HepG2 (cell line): Measurements from ENCODE around the gene SND1. TPM values are rescaled to one million over a fixed set of nuclear protein-coding genes. Genes with fewer than 3 reads are reported as not detected.

Experiments
- ATAC-seq: fragments of 200-7000 bp; cut with Tn5 transposase; 3 replicates; pipeline ENCODE4 v1.9.1; 2020; ENCODE audit warnings: mild to moderate bottlenecking, moderate library complexity
- BruUV-seq: library from RNA; stranded (reverse); fragments of 400-500 nt; replicated peaks from 2 replicates; lab custom pipeline; 2021; lab: Mats Ljungman, UMichigan
- CTCF ChIA-PET: fragments of 300-600 bp; formaldehyde crosslinking; extraction: SDS; loops from one replicate; lab custom pipeline; 2021; ENCODE audit warnings: low total read pairs, inconsistent platforms, low intra/inter-chr PET ratio; lab: Yijun Ruan, JAX
- POLR2A ChIA-PET: fragments of 350-600 bp; sonication (Branson Sonifier 250); formaldehyde crosslinking; loops from one replicate; lab custom pipeline; 2020; ENCODE audit warnings: antibody characterized with exemption, inconsistent platforms; lab: Yijun Ruan, JAX
- DNase-seq: peaks from one replicate; pipeline ENCODE4 v3.0.0-alpha.2; 2015; ENCODE audit warnings: low spot score
- FAIRE-seq: peaks from 3 replicates; lab custom pipeline; 2011; peaks lifted over from hg19 to GRCh38; lab: Jason Lieb, UNC
- H2AFZ ChIP-seq: one replicate; pipeline ENCODE4 v1.6.1; 2011; ENCODE audit warnings: low read length, inconsistent platforms
- H3K27ac ChIP-seq: fragments of 300-600 bp; 3 replicates; pipeline ENCODE4 v1.8.0; 2011; ENCODE audit warnings: mixed run types, mild to moderate bottlenecking, mixed read lengths, low read length, inconsistent platforms; ENCODE audit not compliant: insufficient read depth; ENCODE audit errors: extremely low read length
- H3K27me3 ChIP-seq, 2 experiments: fragments of 200-600 bp in 1 of 2; 2 replicates in 1 of 2; 3 replicates in 1 of 2; pipeline versions ENCODE4 v1.6.0 to v1.8.0; 2011; ENCODE audit warnings: low read length in 2 of 2, mild to moderate bottlenecking in 2 of 2, moderate library complexity in 2 of 2, inconsistent platforms in 1 of 2; ENCODE audit not compliant: insufficient read depth in 2 of 2, control insufficient read depth in 1 of 2
- H3K36me3 ChIP-seq, 2 experiments: fragments of 200-600 bp in 1 of 2; replicated peaks in 1 of 2; 2 replicates in 1 of 2; 3 replicates in 1 of 2; pipeline versions ENCODE4 v1.5.1 to v1.8.0; 2011; ENCODE audit warnings: low read length in 2 of 2, inconsistent platforms in 1 of 2; ENCODE audit not compliant: insufficient read depth in 2 of 2, control insufficient read depth in 1 of 2
- H3K4me1 ChIP-seq: 2 replicates; pipeline ENCODE4 v1.5.1; 2012; ENCODE audit warnings: low read length, inconsistent platforms; ENCODE audit not compliant: insufficient read depth
- H3K4me2 ChIP-seq: 2 replicates; pipeline ENCODE4 v1.6.0; 2011; ENCODE audit warnings: low read depth, low read length, inconsistent platforms
- H3K4me3 ChIP-seq, 3 experiments: fragments of 200-600 bp in 1 of 3; sonication (generic), shearing (Covaris generic) in 1 of 3; replicated peaks in 1 of 3; 2 replicates each; pipeline ENCODE4 v1.5.1; 2011 to 2016; ENCODE audit warnings: low read length in 3 of 3, inconsistent platforms in 2 of 3, low read depth in 2 of 3, mild to moderate bottlenecking in 2 of 3, control low read depth in 1 of 3, mixed read lengths in 1 of 3; ENCODE audit not compliant: insufficient read depth in 1 of 3
- H3K79me2 ChIP-seq: one replicate; pipeline ENCODE4 v1.6.1; 2011; ENCODE audit warnings: low read length, inconsistent platforms; ENCODE audit not compliant: insufficient read depth
- H3K9ac ChIP-seq: 2 replicates; pipeline ENCODE4 v1.6.0; 2011; ENCODE audit warnings: mild to moderate bottlenecking, low read depth, low read length, inconsistent platforms; ENCODE audit not compliant: insufficient read depth
- H3K9me3 ChIP-seq: 2 replicates; pipeline ENCODE4 v1.5.1; 2012; ENCODE audit warnings: mild to moderate bottlenecking, low read length
- H4K20me1 ChIP-seq: 2 replicates; pipeline ENCODE4 v1.6.0; 2011; ENCODE audit warnings: inconsistent platforms, mild to moderate bottlenecking, low read length, moderate library complexity; ENCODE audit not compliant: insufficient read depth
- AKAP8 ChIP-seq: sonication (generic); formaldehyde crosslinking; IDR thresholded peaks from 2 replicates; pipeline ENCODE4 v1.5.1; 2020; ENCODE audit warnings: mild to moderate bottlenecking, missing genetic modification reagents
- EEA1 ChIP-seq: sonication (generic); formaldehyde crosslinking; IDR thresholded peaks from 2 replicates; pipeline ENCODE4 v1.5.1; 2020; ENCODE audit warnings: mild to moderate bottlenecking, missing genetic modification reagents, borderline replicate concordance
- ETS1 ChIP-seq: sonication (generic); formaldehyde crosslinking; IDR thresholded peaks from 2 replicates; pipeline ENCODE4 v1.4.0; 2020; ENCODE audit warnings: missing genetic modification reagents
- FIP1L1 ChIP-seq: fragments of 200-400 bp; formaldehyde crosslinking; IDR thresholded peaks from 2 replicates; pipeline ENCODE4 v1.6.1; 2018; ENCODE audit warnings: low read depth, mild to moderate bottlenecking, low read length, moderate library complexity, borderline replicate concordance; ENCODE audit not compliant: insufficient read depth
- HMG20A ChIP-seq: IDR thresholded peaks from 2 replicates; pipeline ENCODE4 v1.6.1; 2016; ENCODE audit warnings: borderline replicate concordance
- HNF1A ChIP-seq, 2 experiments: sonication (generic) in 1 of 2; formaldehyde crosslinking in 1 of 2; IDR thresholded peaks; 2 replicates each; pipeline versions ENCODE4 v1.4.0 to v1.6.1; 2016 to 2020; ENCODE audit warnings: borderline replicate concordance in 1 of 2, low read depth in 1 of 2, mild to moderate bottlenecking in 1 of 2, missing genetic modification reagents in 1 of 2
- MEF2D ChIP-seq: sonication (generic); formaldehyde crosslinking; IDR thresholded peaks from 2 replicates; pipeline ENCODE4 v1.5.1; 2020; ENCODE audit warnings: mild to moderate bottlenecking, missing genetic modification reagents
- ONECUT2 ChIP-seq: sonication (generic); formaldehyde crosslinking; IDR thresholded peaks from 2 replicates; pipeline ENCODE4 v1.4.0; 2020; ENCODE audit warnings: missing genetic modification reagents
- RCOR2 ChIP-seq: IDR thresholded peaks from 2 replicates; pipeline ENCODE4 v1.6.1; 2016; ENCODE audit warnings: missing biosample characterization, missing genetic modification reagents
- TAF15 ChIP-seq: fragments of 200-400 bp; formaldehyde crosslinking; IDR thresholded peaks from one replicate; pipeline ENCODE4 v1.6.1; 2018; ENCODE audit warnings: mild to moderate bottlenecking, low read depth, low read length; ENCODE audit not compliant: poor library complexity, severe bottlenecking
- ZIK1 ChIP-seq: sonication (generic); formaldehyde crosslinking; IDR thresholded peaks from 2 replicates; pipeline ENCODE4 v1.5.0; 2020; ENCODE audit warnings: mild to moderate bottlenecking, low read depth, missing genetic modification reagents, borderline replicate concordance
- ZNF10 ChIP-seq: sonication (generic); formaldehyde crosslinking; IDR thresholded peaks from 2 replicates; pipeline ENCODE4 v1.4.0; 2020; ENCODE audit warnings: mild to moderate bottlenecking, low read depth, missing genetic modification reagents, borderline replicate concordance
- ZNF335 ChIP-seq: sonication (generic); formaldehyde crosslinking; IDR thresholded peaks from 2 replicates; pipeline ENCODE4 v1.4.0; 2020; ENCODE audit warnings: missing genetic modification reagents
- ZNF547 ChIP-seq: sonication (generic); formaldehyde crosslinking; IDR thresholded peaks from 2 replicates; pipeline ENCODE4 v1.5.1; 2020; ENCODE audit warnings: mild to moderate bottlenecking, missing genetic modification reagents
- ZSCAN20 ChIP-seq: sonication (generic); formaldehyde crosslinking; IDR thresholded peaks from 2 replicates; pipeline ENCODE4 v1.4.0; 2020; ENCODE audit warnings: missing genetic modification reagents, mild to moderate bottlenecking, borderline replicate concordance
- WGBS: methylation state at CpG from one replicate; pipeline ENCODE4 v1.1.6; 2017; ENCODE audit warnings: low lambda C conversion rate; 5-methylcytosine and 5-hydroxymethylcytosine counted together
- in situ Hi-C: cut with HindIII; loops from 2 replicates; pipeline ENCODE4 v1.10.0; 2017; ENCODE audit warnings: low pct_unique_long_range_greater_than_20kb; ENCODE audit not compliant: extremely low pct_ligation_motif_present
- intact Hi-C: fragments of 100-400 bp; cut with micrococcal nuclease; formaldehyde crosslinking; loops from one replicate; pipeline ENCODE4 v1.10.0; 2022; ENCODE audit not compliant: unreplicated experiment
- polyA plus RNA-seq, 8 experiments: library from polyadenylated mRNA; depleted of rRNA in 3 of 8; stranded (reverse) in 7 of 8; unstranded in 1 of 8; fragments of >200 nt; fragmentation: Illumina TruSeq in 4 of 8; extraction: Trizol in 4 of 8; gene quantifications; 2 replicates each; pipeline versions ENCODE4 v1.2.1 to v1.2.3, GENCODE V29; 2011 to 2016; ENCODE audit warnings: low read depth in 4 of 8, missing spikeins in 1 of 8, mixed read lengths in 1 of 8; ENCODE audit not compliant: insufficient read depth in 1 of 8
- total RNA-seq, 5 experiments: library from RNA; depleted of rRNA; stranded (reverse); fragments of >200 nt; fragmentation: Illumina TruSeq; extraction: Trizol; gene quantifications; 2 replicates each; pipeline ENCODE4 v1.2.3, GENCODE V29; 2016; ENCODE audit warnings: low read depth in 1 of 5
- TF ChIP-seq, protein P1 (sequence below): sonication (generic); formaldehyde crosslinking; IDR thresholded peaks from 2 replicates; pipeline ENCODE4 v1.5.0; 2020; ENCODE audit warnings: missing genetic modification reagents, mild to moderate bottlenecking, borderline replicate concordance
- TF ChIP-seq, protein P2 (sequence below): sonication (generic); formaldehyde crosslinking; IDR thresholded peaks from 2 replicates; pipeline ENCODE4 v1.8.0; 2023; ENCODE audit warnings: mild to moderate bottlenecking, missing genetic modification reagents

The SND1 gene
- total and polyA plus RNA-seq, 2 of the 13 experiments (the other 11 are each of a cell fraction or from before 2014, with no cell fraction given) = 110 to 182 TPM

DNA sequence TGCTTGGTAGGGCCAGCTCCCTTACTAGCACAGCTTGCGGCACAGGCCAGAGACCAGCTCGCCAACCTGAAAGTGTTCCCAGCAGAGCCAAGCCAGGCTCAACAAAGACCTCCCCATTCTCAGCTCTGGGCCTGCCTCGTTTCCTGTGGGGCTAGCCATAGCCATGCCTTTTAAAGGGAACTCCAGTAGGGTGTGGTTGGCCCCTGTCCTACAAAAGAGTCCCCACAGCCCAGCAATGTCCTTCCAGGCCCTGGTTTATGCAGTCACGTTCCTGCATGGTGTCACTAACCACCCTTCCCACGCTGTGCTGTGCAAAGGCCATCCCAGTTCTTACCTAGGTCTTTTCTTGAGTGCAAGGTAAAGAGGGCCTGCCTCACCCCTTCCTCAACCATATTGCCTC is 467.0 kb downstream of the SND1 start (continued):
- no peak for TF ChIP-seq FIP1L1
- TF ChIP-seq, protein P1, sequence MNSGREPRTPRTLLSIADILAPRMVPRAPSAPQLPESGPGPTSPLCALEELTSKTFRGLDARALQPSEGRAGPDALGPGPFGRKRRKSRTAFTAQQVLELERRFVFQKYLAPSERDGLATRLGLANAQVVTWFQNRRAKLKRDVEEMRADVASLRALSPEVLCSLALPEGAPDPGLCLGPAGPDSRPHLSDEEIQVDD (CRISPR knock-in tag) = no peak
- no peak for TF ChIP-seq RCOR2 (CRISPR knock-in tag)

GRCh38 chr7:128120116-128120515 is 468.1 kb downstream of the SND1 start:
- CTCF ChIA-PET = no interaction called here
- no peaks in the 10 kb centered on the region for H4K20me1 ChIP-seq
- TF ChIP-seq AKAP8 (CRISPR knock-in tag) (no peak), MEF2D (CRISPR knock-in tag) (no peak), ZNF10 (CRISPR knock-in tag) (no peak), ZIK1 (CRISPR knock-in tag) (no peak), ZNF547 (CRISPR knock-in tag) (no peak), ZNF335 (CRISPR knock-in tag) (no peak), HNF1A (IDR thresholded peaks at IDR 0.05; ENCODE audit: low read depth) (no peak), HNF1A (CRISPR knock-in tag; IDR thresholded peaks at IDR 0.05; ENCODE audit: borderline replicate concordance) (no peak), ZSCAN20 (CRISPR knock-in tag) (no peak), ONECUT2 (CRISPR knock-in tag) (no peak), EEA1 (CRISPR knock-in tag) (no peak), TAF15 (no peak), HMG20A (CRISPR knock-in tag) (no peak), ETS1 (no peak)
- TF ChIP-seq, protein P2, sequence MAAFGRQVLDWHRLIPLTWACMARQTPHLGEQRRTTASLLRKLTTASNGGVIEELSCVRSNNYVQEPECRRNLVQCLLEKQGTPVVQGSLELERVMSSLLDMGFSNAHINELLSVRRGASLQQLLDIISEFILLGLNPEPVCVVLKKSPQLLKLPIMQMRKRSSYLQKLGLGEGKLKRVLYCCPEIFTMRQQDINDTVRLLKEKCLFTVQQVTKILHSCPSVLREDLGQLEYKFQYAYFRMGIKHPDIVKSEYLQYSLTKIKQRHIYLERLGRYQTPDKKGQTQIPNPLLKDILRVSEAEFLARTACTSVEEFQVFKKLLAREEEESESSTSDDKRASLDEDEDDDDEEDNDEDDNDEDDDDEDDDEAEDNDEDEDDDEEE = no peak
- no peak for DNase-seq
- no peak overlapping the region for H3K27ac ChIP-seq
- H3K27me3 ChIP-seq = peaks cover 5 to 63% of the 10 kb centered on the region in 2 experiments
- WGBS = 62% methylated on average over 7 of the region's 7 CpGs
- H3K4me3 ChIP-seq = no peak overlapping the region
- FAIRE-seq = no peak
- peaks cover 27% of the 10 kb centered on the region for H3K4me1 ChIP-seq
- H3K4me2 ChIP-seq = no peak overlapping the region
- POLR2A ChIA-PET = no interaction called here
- no peak for ATAC-seq
- no peaks in the 10 kb centered on the region for H3K9me3 ChIP-seq
- H3K79me2 ChIP-seq = no peaks in the 10 kb centered on the region
- intact Hi-C loops (no loop called here), in situ Hi-C loops (no loop called here)
- no peak overlapping the region for H3K9ac ChIP-seq
- H3K36me3 ChIP-seq = no peaks in the 10 kb centered on the region
- no TSS peak for BruUV-seq
- H2AFZ ChIP-seq = no peak overlapping the region
